Neural cell (in vitro differentiated cells): ENCODE measurements around the gene PPARG.

Experiments used
- EZH2 ChIP-seq: fragments of 200-600, 300-800 bp; shearing (Covaris generic), sonication (generic); IDR thresholded peaks from 2 replicates; pipeline ENCODE4 v1.6.1; 2014; ENCODE audit warnings: antibody characterized with exemption, low read length, borderline replicate concordance, mild to moderate bottlenecking; ENCODE audit not compliant: insufficient read depth, poor library complexity, severe bottlenecking
- MXI1 ChIP-seq: fragments of 450-650 bp; conservative IDR thresholded peaks from 2 replicates; pipeline ENCODE4 v1.6.1; 2014; ENCODE audit warnings: antibody characterized with exemption, mild to moderate bottlenecking; ENCODE audit not compliant: poor library complexity, severe bottlenecking
- POLR2AphosphoS5 ChIP-seq: IDR thresholded peaks from 2 replicates; pipeline ENCODE4 v1.6.1; 2012
- TAF1 ChIP-seq: IDR thresholded peaks from 2 replicates; pipeline ENCODE4 v1.6.1; 2012; ENCODE audit warnings: low read depth
- TF ChIP-seq, protein P1 (sequence below): fragments of 450-650 bp; IDR thresholded peaks from 2 replicates; pipeline ENCODE4 v1.5.1; 2014; ENCODE audit warnings: antibody characterized with exemption, mild to moderate bottlenecking, moderate library complexity; ENCODE audit not compliant: poor library complexity, severe bottlenecking
- TF ChIP-seq, protein P2 (sequence below): IDR thresholded peaks from 2 replicates; pipeline ENCODE4 v1.6.1; 2012; ENCODE audit warnings: borderline replicate concordance

- no peak for TF ChIP-seq MXI1
- TF ChIP-seq, protein P1, sequence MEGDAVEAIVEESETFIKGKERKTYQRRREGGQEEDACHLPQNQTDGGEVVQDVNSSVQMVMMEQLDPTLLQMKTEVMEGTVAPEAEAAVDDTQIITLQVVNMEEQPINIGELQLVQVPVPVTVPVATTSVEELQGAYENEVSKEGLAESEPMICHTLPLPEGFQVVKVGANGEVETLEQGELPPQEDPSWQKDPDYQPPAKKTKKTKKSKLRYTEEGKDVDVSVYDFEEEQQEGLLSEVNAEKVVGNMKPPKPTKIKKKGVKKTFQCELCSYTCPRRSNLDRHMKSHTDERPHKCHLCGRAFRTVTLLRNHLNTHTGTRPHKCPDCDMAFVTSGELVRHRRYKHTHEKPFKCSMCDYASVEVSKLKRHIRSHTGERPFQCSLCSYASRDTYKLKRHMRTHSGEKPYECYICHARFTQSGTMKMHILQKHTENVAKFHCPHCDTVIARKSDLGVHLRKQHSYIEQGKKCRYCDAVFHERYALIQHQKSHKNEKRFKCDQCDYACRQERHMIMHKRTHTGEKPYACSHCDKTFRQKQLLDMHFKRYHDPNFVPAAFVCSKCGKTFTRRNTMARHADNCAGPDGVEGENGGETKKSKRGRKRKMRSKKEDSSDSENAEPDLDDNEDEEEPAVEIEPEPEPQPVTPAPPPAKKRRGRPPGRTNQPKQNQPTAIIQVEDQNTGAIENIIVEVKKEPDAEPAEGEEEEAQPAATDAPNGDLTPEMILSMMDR: no peak
- TF ChIP-seq, protein P2, sequence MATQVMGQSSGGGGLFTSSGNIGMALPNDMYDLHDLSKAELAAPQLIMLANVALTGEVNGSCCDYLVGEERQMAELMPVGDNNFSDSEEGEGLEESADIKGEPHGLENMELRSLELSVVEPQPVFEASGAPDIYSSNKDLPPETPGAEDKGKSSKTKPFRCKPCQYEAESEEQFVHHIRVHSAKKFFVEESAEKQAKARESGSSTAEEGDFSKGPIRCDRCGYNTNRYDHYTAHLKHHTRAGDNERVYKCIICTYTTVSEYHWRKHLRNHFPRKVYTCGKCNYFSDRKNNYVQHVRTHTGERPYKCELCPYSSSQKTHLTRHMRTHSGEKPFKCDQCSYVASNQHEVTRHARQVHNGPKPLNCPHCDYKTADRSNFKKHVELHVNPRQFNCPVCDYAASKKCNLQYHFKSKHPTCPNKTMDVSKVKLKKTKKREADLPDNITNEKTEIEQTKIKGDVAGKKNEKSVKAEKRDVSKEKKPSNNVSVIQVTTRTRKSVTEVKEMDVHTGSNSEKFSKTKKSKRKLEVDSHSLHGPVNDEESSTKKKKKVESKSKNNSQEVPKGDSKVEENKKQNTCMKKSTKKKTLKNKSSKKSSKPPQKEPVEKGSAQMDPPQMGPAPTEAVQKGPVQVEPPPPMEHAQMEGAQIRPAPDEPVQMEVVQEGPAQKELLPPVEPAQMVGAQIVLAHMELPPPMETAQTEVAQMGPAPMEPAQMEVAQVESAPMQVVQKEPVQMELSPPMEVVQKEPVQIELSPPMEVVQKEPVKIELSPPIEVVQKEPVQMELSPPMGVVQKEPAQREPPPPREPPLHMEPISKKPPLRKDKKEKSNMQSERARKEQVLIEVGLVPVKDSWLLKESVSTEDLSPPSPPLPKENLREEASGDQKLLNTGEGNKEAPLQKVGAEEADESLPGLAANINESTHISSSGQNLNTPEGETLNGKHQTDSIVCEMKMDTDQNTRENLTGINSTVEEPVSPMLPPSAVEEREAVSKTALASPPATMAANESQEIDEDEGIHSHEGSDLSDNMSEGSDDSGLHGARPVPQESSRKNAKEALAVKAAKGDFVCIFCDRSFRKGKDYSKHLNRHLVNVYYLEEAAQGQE: no peak
- TF ChIP-seq POLR2AphosphoS5: no peak
- no peak for TF ChIP-seq EZH2
- TF ChIP-seq TAF1: no peak
Measured at GRCh38 chr3:12357456-12357855, 68.6 kb downstream of the PPARG start.
